K562 (cell line): ENCODE data around the gene CAMK2N1. TPM values are rescaled to one million over a fixed set of nuclear protein-coding genes. Genes with fewer than 3 reads are reported as not detected.
"Not testable (repeated sequence)": the region's sequence is repeated elsewhere in the genome, so short reads cannot be mapped to it uniquely, and the experiment has no call there.

ENCODE experiments used
- ARID1B ChIP-seq: fragments of 450-650 bp; IDR thresholded peaks from 2 replicates; pipeline ENCODE4 v1.6.1; 2016; ENCODE audit warnings: antibody characterized with exemption, mild to moderate bottlenecking, inconsistent platforms
- C11orf30 ChIP-seq: fragments of 450-650 bp; IDR thresholded peaks from 2 replicates; pipeline ENCODE4 v1.6.1; 2016; ENCODE audit warnings: low read depth, mild to moderate bottlenecking
- DACH1 ChIP-seq: fragments of 450-650 bp; IDR thresholded peaks from 2 replicates; pipeline ENCODE4 v1.6.1; 2018; ENCODE audit not compliant: partially characterized antibody
- DPF2 ChIP-seq: fragments of 450-650 bp; IDR thresholded peaks from 2 replicates; pipeline ENCODE4 v1.6.1; 2016
- FOSL1 ChIP-seq: fragments of 200-800 bp; sonication (Bioruptor generic); conservative IDR thresholded peaks from 2 replicates; pipeline ENCODE4 v1.6.1; 2016; ENCODE audit warnings: missing genetic modification characterization, missing compliant biosample characterization
- HIVEP1 ChIP-seq: fragments of 250-450 bp; sonication (Bioruptor Pico); IDR thresholded peaks from 2 replicates; pipeline ENCODE4 v1.4.0; 2020; ENCODE audit warnings: mild to moderate bottlenecking
- ID3 ChIP-seq, 2 experiments: fragments of 250-450 bp in 1 of 2; fragments of 450-650 bp in 1 of 2; sonication (Bioruptor Pico) in 1 of 2; IDR thresholded peaks; 2 replicates each; pipeline versions ENCODE4 v1.6.1 to v1.8.0; 2016 to 2021; ENCODE audit warnings: mild to moderate bottlenecking in 2 of 2, moderate library complexity in 2 of 2, missing compliant biosample characterization in 1 of 2, missing genetic modification characterization in 1 of 2
- KLF16 ChIP-seq: IDR thresholded peaks from 2 replicates; pipeline ENCODE4 v1.6.1; 2016; ENCODE audit warnings: antibody characterized with exemption
- KLF6 ChIP-seq: fragments of 250-450 bp; sonication (Bioruptor Pico); IDR thresholded peaks from 2 replicates; pipeline ENCODE4 v1.4.0; 2020; ENCODE audit warnings: mild to moderate bottlenecking, moderate library complexity, borderline replicate concordance
- L3MBTL2 ChIP-seq: fragments of 450-650 bp; IDR thresholded peaks from 2 replicates; pipeline ENCODE4 v1.6.1; 2016; ENCODE audit warnings: mild to moderate bottlenecking, moderate library complexity
- MEF2D ChIP-seq: conservative IDR thresholded peaks from 2 replicates; pipeline ENCODE4 v1.6.1; 2016; ENCODE audit warnings: low read depth, missing genetic modification characterization, missing compliant biosample characterization
- NR2C1 ChIP-seq, 2 experiments: fragments of 450-650 bp; IDR thresholded peaks; 2 replicates each; pipeline ENCODE4 v1.6.1; 2017; ENCODE audit warnings: mild to moderate bottlenecking in 2 of 2, antibody characterized with exemption in 1 of 2, inconsistent platforms in 1 of 2, missing compliant biosample characterization in 1 of 2, missing genetic modification characterization in 1 of 2
- SMAD3 ChIP-seq: fragments of 450-650 bp; formaldehyde crosslinking; conservative IDR thresholded peaks from 2 replicates; pipeline ENCODE4 v1.4.0; 2020; ENCODE audit warnings: mild to moderate bottlenecking
- SMAD4 ChIP-seq: fragments of 250-450 bp; sonication (Bioruptor Pico); conservative IDR thresholded peaks from 2 replicates; pipeline ENCODE4 v1.8.0; 2021; ENCODE audit warnings: inconsistent platforms, mild to moderate bottlenecking, moderate library complexity
- TCF3 ChIP-seq: sonication (generic); formaldehyde crosslinking; IDR thresholded peaks from 2 replicates; pipeline ENCODE4 v1.4.0; 2020; ENCODE audit warnings: mild to moderate bottlenecking, missing genetic modification reagents
- TCFL5 ChIP-seq: fragments of 250-450 bp; sonication (Bioruptor Pico); conservative IDR thresholded peaks from 2 replicates; pipeline ENCODE4 v1.6.1; 2021; ENCODE audit warnings: mild to moderate bottlenecking, moderate library complexity, matching md5 sums
- ZBTB17 ChIP-seq: fragments of 450-650 bp; formaldehyde crosslinking; IDR thresholded peaks from 2 replicates; pipeline ENCODE4 v1.4.0; 2020; ENCODE audit warnings: mild to moderate bottlenecking
- ZKSCAN3 ChIP-seq: fragments of 250-450 bp; sonication (Bioruptor Pico); IDR thresholded peaks from 2 replicates; pipeline ENCODE4 v1.4.0; 2020
- ZNF449 ChIP-seq: fragments of 250-450 bp; sonication (Bioruptor Pico); IDR thresholded peaks from 2 replicates; pipeline ENCODE4 v1.8.0; 2022; ENCODE audit warnings: moderate library complexity, mild to moderate bottlenecking, inconsistent platforms
- ZNF76 ChIP-seq: fragments of 250-450 bp; sonication (Bioruptor Pico); IDR thresholded peaks from 2 replicates; pipeline ENCODE4 v1.4.0; 2020; ENCODE audit warnings: mild to moderate bottlenecking, moderate library complexity, borderline replicate concordance
- polyA plus RNA-seq, 8 experiments: library from polyadenylated mRNA; depleted of rRNA in 4 of 8; stranded (reverse) in 5 of 8; unstranded in 3 of 8; fragments of >200 nt; fragmentation: Nextera tagmentation in 2 of 8; fragmentation: Illumina TruSeq in 1 of 8; extraction: Ambion mirVana in 2 of 8; extraction: Trizol in 1 of 8; gene quantifications; 2 replicates each; pipeline versions ENCODE4 v1.2.1 to v1.2.3, GENCODE V29; 2011 to 2014; ENCODE audit warnings: inconsistent platforms in 1 of 8, missing spikeins in 1 of 8
- total RNA-seq, 7 experiments: library from RNA; depleted of rRNA in 6 of 7; stranded (reverse); fragments of >200 nt in 6 of 7; fragmentation: Illumina TruSeq in 2 of 7; extraction: Trizol in 2 of 7; gene quantifications; 2 replicates each; pipeline versions ENCODE4 v1.2.1 to v1.2.3, GENCODE V29; 2011 to 2021; ENCODE audit warnings: low replicate concordance in 1 of 7
- TF ChIP-seq, protein P1 (sequence below): fragments of 200-800 bp; sonication (Bioruptor generic); IDR thresholded peaks from 2 replicates; pipeline ENCODE4 v1.6.1; 2016; ENCODE audit warnings: missing genetic modification characterization, missing compliant biosample characterization

The CAMK2N1 gene
- total and polyA plus RNA-seq, 9 of the 15 experiments (the other 6 are each of a cell fraction or from before 2014, with no cell fraction given), result 0.09 to 1.4 (median 0.34) TPM

- TF ChIP-seq, protein P1, sequence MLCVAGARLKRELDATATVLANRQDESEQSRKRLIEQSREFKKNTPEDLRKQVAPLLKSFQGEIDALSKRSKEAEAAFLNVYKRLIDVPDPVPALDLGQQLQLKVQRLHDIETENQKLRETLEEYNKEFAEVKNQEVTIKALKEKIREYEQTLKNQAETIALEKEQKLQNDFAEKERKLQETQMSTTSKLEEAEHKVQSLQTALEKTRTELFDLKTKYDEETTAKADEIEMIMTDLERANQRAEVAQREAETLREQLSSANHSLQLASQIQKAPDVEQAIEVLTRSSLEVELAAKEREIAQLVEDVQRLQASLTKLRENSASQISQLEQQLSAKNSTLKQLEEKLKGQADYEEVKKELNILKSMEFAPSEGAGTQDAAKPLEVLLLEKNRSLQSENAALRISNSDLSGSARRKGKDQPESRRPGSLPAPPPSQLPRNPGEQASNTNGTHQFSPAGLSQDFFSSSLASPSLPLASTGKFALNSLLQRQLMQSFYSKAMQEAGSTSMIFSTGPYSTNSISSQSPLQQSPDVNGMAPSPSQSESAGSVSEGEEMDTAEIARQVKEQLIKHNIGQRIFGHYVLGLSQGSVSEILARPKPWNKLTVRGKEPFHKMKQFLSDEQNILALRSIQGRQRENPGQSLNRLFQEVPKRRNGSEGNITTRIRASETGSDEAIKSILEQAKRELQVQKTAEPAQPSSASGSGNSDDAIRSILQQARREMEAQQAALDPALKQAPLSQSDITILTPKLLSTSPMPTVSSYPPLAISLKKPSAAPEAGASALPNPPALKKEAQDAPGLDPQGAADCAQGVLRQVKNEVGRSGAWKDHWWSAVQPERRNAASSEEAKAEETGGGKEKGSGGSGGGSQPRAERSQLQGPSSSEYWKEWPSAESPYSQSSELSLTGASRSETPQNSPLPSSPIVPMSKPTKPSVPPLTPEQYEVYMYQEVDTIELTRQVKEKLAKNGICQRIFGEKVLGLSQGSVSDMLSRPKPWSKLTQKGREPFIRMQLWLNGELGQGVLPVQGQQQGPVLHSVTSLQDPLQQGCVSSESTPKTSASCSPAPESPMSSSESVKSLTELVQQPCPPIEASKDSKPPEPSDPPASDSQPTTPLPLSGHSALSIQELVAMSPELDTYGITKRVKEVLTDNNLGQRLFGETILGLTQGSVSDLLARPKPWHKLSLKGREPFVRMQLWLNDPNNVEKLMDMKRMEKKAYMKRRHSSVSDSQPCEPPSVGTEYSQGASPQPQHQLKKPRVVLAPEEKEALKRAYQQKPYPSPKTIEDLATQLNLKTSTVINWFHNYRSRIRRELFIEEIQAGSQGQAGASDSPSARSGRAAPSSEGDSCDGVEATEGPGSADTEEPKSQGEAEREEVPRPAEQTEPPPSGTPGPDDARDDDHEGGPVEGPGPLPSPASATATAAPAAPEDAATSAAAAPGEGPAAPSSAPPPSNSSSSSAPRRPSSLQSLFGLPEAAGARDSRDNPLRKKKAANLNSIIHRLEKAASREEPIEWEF (CRISPR knock-in tag), result 0 out of 2 replicates have a peak, but pooled peaks have one; percentile 57
- TF ChIP-seq TCF3 (CRISPR knock-in tag) (peak; percentile 35; the same call in 1 of the 2 replicates), ID3 (tag; IDR thresholded peaks at IDR 0.05) (peak; percentile 88), FOSL1 (0 out of 2 replicates have a peak, but pooled peaks have one; percentile 37), ZBTB17 (CRISPR knock-in tag) (peak; percentile 85; the same call in 1 of the 2 replicates), DACH1 (peak; percentile 21), MEF2D (tag) (peak; percentile 76; the same call in 1 of the 2 replicates), NR2C1 (tag; IDR thresholded peaks at IDR 0.05) (peak; percentile 47), SMAD3 (CRISPR knock-in tag) (0 out of 2 replicates have a peak, but pooled peaks have one; percentile 69), SMAD4 (CRISPR knock-in tag) (peak; percentile 42; the same call in 1 of the 2 replicates), L3MBTL2 (0 out of 2 replicates have a peak, but pooled peaks have one; percentile 47), ZNF449 (peak; percentile 72; the same call in 1 of the 2 replicates), C11orf30 (peak; percentile 32; the same call in 1 of the 2 replicates), KLF16 (peak; percentile 67; the same call in 1 of the 2 replicates), ARID1B (peak; percentile 51; the same call in 1 of the 2 replicates), KLF6 (CRISPR knock-in tag) (peak; percentile 94), DPF2 (0 out of 2 replicates have a peak, but pooled peaks have one; percentile 20), HIVEP1 (CRISPR knock-in tag) (peak; percentile 90), ZNF76 (peak; percentile 81; the same call in 1 of the 2 replicates), TCFL5 (peak; percentile 78), ZKSCAN3 (CRISPR knock-in tag) (peak; percentile 37; the same call in 1 of the 2 replicates)
- not testable (repeated sequence) for TF ChIP-seq ID3 (CRISPR knock-in tag; IDR thresholded peaks at IDR 0.05); NR2C1 (IDR thresholded peaks at IDR 0.05)
Measured at GRCh38 chr1:20519609-20520262, 33.7 kb upstream of the CAMK2N1 start (continued).
